GM21529 (cell line): ENCODE data around the gene SLC38A9.
"Not testable (repeated sequence)": the region's sequence is repeated elsewhere in the genome, so short reads cannot be mapped to it uniquely, and the experiment has no call there.

ENCODE experiments used
- ATAC-seq: cut with Tn5 transposase; IDR thresholded peaks from one replicate; pipeline ENCODE4 v1.9.1; 2021; ENCODE audit not compliant: unreplicated experiment

SLC38A9 gene

GRCh38 chr5:55712023-55712859, at the start of gene SLC38A9:
Gene SLC38A9, minus strand, starts transcription at chr5:55712324. Its CDS starts 14,366 bp downstream, at chr5:55697958.
- ATAC-seq = peak; percentile 99

GRCh38 chr5:55761721-55762120, 49.6 kb upstream of the SLC38A9 start:
- not testable (repeated sequence) for ATAC-seq

GRCh38 chr5:55758714-55759113, 46.6 kb upstream of the SLC38A9 start:
- no peak for ATAC-seq

- no peak for ATAC-seq
These were observed 46.1 kb upstream of the SLC38A9 start for GRCh38 chr5:55758231-55758630.

GRCh38 chr5:55750499-55750898, 38.4 kb upstream of the SLC38A9 start:
- ATAC-seq = no peak

- no peak for ATAC-seq
These were observed 37.9 kb upstream of the SLC38A9 start for GRCh38 chr5:55750063-55750462.

- ATAC-seq = no peak
These were observed 37.3 kb upstream of the SLC38A9 start for GRCh38 chr5:55749387-55749786.

GRCh38 chr5:55747778-55748318, 35.7 kb upstream of the SLC38A9 start:
- ATAC-seq = no peak

- no peak for ATAC-seq
These were observed 30.7 kb upstream of the SLC38A9 start for GRCh38 chr5:55742778-55743177.

- no peak for ATAC-seq
These were observed 25.7 kb upstream of the SLC38A9 start, which contains the start of gene DDX4 for GRCh38 chr5:55737793-55738192. Gene DDX4, plus strand, starts transcription at chr5:55738061. Its CDS starts 903 bp downstream, at chr5:55738964.

- no peak for ATAC-seq
These were observed 22.5 kb upstream of the SLC38A9 start for GRCh38 chr5:55734658-55735057.

GRCh38 chr5:55732585-55732984, 20.5 kb upstream of the SLC38A9 start:
- no peak for ATAC-seq

- no peak for ATAC-seq
These were observed 19.7 kb upstream of the SLC38A9 start for GRCh38 chr5:55731848-55732247.

- no peak for ATAC-seq
These were observed 12.2 kb upstream of the SLC38A9 start for GRCh38 chr5:55724281-55724680.

GRCh38 chr5:55720188-55720703, 8.1 kb upstream of the SLC38A9 start:
- ATAC-seq = peak; percentile 44

GRCh38 chr5:55719026-55719425, 6.9 kb upstream of the SLC38A9 start:
- not testable (repeated sequence) for ATAC-seq

- ATAC-seq = no peak
These were observed 3.5 kb upstream of the SLC38A9 start for GRCh38 chr5:55715519-55716078.

GRCh38 chr5:55714749-55715148, 2.6 kb upstream of the SLC38A9 start:
- no peak for ATAC-seq

- no peak for ATAC-seq
These were observed 2.2 kb upstream of the SLC38A9 start for GRCh38 chr5:55714339-55714738.

GRCh38 chr5:55713871-55714270, 1.7 kb upstream of the SLC38A9 start:
- no peak for ATAC-seq

GRCh38 chr5:55711507-55712022, 559 bp downstream of the SLC38A9 start:
- ATAC-seq = no peak

- no peak for ATAC-seq
These were observed 3.4 kb downstream of the SLC38A9 start for GRCh38 chr5:55708732-55709131.
